ENCODE measurements around the gene CTRL. TPM values are rescaled to one million over a fixed set of nuclear protein-coding genes. Genes with fewer than 3 reads are reported as not detected.

Gene CTRL
- total and polyA plus RNA-seq, 3 donors from 2014 or later = 0.36 to 1.7 (median 0.62) TPM

DNA sequence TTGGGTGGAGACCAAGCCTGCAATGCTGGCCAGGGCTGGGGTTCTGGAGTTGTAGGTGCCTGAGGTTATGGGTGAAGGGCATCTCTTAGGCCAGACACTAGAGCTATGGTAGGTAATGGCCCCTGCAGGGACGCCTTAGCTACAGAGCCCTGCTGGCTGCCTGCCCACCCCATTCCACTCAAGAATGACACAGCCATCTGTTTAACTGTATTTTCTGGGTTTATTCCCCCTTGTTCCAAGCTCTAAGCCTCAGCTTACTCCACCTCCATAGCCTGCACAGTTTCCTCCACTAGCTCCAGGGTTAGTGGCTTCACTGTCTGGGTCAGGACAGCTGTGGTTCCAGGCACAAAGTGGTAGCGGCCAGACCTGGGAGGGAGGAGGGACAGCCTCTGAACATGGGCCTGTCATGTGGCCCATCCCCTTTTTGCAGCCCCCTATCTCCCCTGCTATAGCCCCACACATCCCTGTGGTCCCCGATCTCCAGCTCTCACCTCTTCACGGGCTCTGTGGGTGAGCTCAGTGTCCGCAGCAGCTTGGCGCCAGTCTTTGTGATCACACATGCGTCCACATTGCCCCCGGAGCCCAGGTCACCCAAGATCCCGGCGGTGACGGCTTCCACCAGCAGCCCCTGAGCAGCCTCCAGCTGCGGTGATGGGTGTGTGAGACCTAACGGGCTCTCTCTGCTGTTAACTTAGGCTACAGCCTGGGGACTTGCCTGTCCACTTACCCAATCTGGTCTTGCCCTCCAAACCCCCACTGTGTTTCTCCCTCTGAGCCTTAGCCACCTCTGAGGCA is 2.8 kb upstream of the CTRL start:
- intact Hi-C loops (cut with DNase I; ENCODE audit: low total_unique reads) = no loop called here
- no peak for DNase-seq
- Histone ChIP-seq H3K36me3 (ENCODE audit: low read depth, missing control alignments) (no peaks in the 10 kb centered on the region), H3K27me3 (no peaks in the 10 kb centered on the region), H3K9me3 (no peaks in the 10 kb centered on the region), H3K4me3 (no peak overlapping the region), H3K27ac (peak overlapping the region in 1 of 2 donors; percentile 43), H3K4me1 (peaks cover 26% of the 10 kb centered on the region)
- 40 to 59% methylated on average over 13 of the region's 13 CpGs for WGBS, 2 donors
- no peak for TF ChIP-seq POLR2A (IDR thresholded peaks at IDR 0.05)
- TF ChIP-seq, protein P1, sequence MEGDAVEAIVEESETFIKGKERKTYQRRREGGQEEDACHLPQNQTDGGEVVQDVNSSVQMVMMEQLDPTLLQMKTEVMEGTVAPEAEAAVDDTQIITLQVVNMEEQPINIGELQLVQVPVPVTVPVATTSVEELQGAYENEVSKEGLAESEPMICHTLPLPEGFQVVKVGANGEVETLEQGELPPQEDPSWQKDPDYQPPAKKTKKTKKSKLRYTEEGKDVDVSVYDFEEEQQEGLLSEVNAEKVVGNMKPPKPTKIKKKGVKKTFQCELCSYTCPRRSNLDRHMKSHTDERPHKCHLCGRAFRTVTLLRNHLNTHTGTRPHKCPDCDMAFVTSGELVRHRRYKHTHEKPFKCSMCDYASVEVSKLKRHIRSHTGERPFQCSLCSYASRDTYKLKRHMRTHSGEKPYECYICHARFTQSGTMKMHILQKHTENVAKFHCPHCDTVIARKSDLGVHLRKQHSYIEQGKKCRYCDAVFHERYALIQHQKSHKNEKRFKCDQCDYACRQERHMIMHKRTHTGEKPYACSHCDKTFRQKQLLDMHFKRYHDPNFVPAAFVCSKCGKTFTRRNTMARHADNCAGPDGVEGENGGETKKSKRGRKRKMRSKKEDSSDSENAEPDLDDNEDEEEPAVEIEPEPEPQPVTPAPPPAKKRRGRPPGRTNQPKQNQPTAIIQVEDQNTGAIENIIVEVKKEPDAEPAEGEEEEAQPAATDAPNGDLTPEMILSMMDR (IDR thresholded peaks at IDR 0.05) = no peak

DNA sequence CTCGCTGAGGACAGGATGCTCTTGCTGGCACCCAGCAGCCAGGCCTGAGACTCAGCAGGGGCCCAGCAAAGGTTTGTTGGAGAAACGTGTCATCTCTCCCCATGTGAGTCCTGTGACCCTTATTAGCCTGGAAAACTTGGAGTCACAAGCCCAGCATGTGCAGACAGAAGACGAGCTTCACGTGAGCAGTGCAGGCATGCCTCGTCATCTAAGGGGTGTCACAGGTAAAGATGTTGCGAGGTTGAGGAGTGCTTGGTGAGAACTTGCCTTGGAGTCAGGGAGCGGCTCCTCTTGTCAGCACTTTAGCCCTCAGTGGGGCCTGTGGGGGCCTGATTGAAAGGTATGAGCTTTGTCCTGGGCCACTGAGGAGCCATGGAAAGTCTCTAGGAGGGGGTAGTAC is 2.1 kb upstream of the CTRL start:
- 80 to 89% methylated on average over 5 to 7 of the region's 7 CpGs for WGBS, 2 donors
- no peaks in the 10 kb centered on the region for H3K9me3 ChIP-seq
- no peaks in the 10 kb centered on the region for H3K36me3 ChIP-seq (ENCODE audit: low read depth, missing control alignments)
- H3K4me1 ChIP-seq = peaks cover 26% of the 10 kb centered on the region
- H3K27me3 ChIP-seq = no peaks in the 10 kb centered on the region
- no peak for DNase-seq
- TF ChIP-seq POLR2A (IDR thresholded peaks at IDR 0.05) = no peak
- TF ChIP-seq, protein P1 (IDR thresholded peaks at IDR 0.05) = no peak
- no peak overlapping the region for H3K27ac ChIP-seq
- no peak overlapping the region for H3K4me3 ChIP-seq
- intact Hi-C loops (cut with DNase I; ENCODE audit: low total_unique reads) = no loop called here

DNA sequence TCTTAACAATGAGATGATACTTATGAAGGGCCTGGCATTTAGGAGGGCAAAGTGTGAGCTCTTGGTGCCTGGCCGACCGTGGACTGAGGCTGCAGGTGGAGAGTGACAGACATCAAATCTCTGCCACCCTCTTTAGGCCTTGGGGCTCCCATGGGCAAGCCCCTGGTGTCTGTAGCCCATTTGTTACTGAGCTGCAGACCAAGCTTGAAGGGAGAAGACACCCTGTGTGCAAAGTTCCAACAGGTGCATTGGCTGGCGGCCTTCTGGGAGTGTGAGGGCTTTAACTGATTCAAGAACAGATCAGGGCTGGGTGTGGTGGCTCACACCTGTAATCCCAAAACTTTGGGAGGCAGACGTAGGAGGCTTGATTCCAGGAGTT is 789 bp upstream of the CTRL start:
- intact Hi-C loops (cut with DNase I; ENCODE audit: low total_unique reads) = no loop called here
- 97 to 100% methylated on average over 2 to 4 of the region's 4 CpGs for WGBS, 2 donors
- no peaks in the 10 kb centered on the region for H3K9me3 ChIP-seq
- peaks cover 26% of the 10 kb centered on the region for H3K4me1 ChIP-seq
- no peak for TF ChIP-seq POLR2A (IDR thresholded peaks at IDR 0.05)
- TF ChIP-seq, protein P1 (IDR thresholded peaks at IDR 0.05) = no peak
- H3K4me3 ChIP-seq = no peak overlapping the region
- H3K27ac ChIP-seq = no peak overlapping the region
- no peaks in the 10 kb centered on the region for H3K36me3 ChIP-seq (ENCODE audit: low read depth, missing control alignments)
- H3K27me3 ChIP-seq = no peaks in the 10 kb centered on the region
- no peak for DNase-seq

DNA sequence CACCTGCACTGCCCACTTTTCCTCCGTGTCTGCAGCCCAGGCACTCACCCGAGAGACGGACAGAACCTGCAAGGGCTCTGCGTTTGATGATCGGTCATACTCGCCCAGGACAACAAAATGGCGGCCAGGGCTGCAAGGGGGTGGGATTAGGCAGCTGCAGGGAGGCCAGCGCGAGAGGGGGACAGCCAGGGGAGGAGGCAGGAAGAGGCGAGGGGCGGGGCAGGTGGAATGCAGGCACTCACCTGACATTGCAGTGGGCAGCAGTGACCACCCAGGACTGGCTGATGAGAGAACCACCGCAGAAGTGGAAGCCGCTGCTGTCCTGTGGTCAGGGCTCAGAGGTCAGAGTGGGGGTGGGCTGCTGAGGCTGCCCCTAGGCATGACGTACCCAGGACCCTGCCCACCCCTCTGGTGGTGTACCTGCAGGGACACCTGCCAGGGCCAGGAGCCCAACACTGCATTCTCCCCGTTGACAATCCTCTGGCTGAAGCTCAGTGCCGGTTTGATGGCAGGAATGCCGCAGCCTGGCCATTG is 917 bp downstream of the CTRL start:
- no peaks in the 10 kb centered on the region for H3K36me3 ChIP-seq (ENCODE audit: low read depth, missing control alignments)
- TF ChIP-seq, protein P1 (IDR thresholded peaks at IDR 0.05) = no peak
- TF ChIP-seq POLR2A (IDR thresholded peaks at IDR 0.05) = no peak
- no peak for DNase-seq
- no peak overlapping the region for H3K4me3 ChIP-seq
- H3K27me3 ChIP-seq = no peaks in the 10 kb centered on the region
- intact Hi-C loops (cut with DNase I; ENCODE audit: low total_unique reads) = no loop called here
- no peaks in the 10 kb centered on the region for H3K9me3 ChIP-seq
- 94 to 97% methylated on average over 17 of the region's 17 CpGs for WGBS, 2 donors
- no peak overlapping the region for H3K27ac ChIP-seq
- peaks cover 29% of the 10 kb centered on the region for H3K4me1 ChIP-seq

Data from testis (tissue), 3 donors.